Measurements from ENCODE around the gene KCNH1. TPM values are rescaled to one million over a fixed set of nuclear protein-coding genes. Genes with fewer than 3 reads are reported as not detected.

Gene KCNH1
- total RNA-seq, 2 donors from 2014 or later, result 0.68 to 1.2 TPM

DNA sequence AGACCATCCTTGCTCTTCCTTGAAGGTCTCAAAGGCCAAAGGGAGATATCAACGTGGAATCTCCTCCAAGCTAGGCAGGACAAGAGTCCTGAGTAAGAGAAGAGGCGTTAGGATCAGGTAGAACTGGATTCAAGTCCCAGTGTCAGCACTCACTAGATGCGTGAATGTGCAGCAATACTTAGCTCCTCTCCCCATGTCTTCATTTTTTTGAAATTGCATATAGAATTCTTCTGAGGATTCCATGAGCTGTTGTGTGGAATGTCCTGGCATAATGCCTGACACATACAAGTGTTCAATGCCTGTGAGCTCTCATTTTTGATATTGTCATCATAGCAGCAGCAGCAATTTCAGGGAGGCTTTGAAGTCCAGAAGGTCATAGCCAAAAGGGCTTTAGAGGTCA is 333.2 kb downstream of the KCNH1 start:
- no peak for TF ChIP-seq POLR2AphosphoS5 (IDR thresholded peaks at IDR 0.05)
- TF ChIP-seq, protein P1, sequence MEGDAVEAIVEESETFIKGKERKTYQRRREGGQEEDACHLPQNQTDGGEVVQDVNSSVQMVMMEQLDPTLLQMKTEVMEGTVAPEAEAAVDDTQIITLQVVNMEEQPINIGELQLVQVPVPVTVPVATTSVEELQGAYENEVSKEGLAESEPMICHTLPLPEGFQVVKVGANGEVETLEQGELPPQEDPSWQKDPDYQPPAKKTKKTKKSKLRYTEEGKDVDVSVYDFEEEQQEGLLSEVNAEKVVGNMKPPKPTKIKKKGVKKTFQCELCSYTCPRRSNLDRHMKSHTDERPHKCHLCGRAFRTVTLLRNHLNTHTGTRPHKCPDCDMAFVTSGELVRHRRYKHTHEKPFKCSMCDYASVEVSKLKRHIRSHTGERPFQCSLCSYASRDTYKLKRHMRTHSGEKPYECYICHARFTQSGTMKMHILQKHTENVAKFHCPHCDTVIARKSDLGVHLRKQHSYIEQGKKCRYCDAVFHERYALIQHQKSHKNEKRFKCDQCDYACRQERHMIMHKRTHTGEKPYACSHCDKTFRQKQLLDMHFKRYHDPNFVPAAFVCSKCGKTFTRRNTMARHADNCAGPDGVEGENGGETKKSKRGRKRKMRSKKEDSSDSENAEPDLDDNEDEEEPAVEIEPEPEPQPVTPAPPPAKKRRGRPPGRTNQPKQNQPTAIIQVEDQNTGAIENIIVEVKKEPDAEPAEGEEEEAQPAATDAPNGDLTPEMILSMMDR (IDR thresholded peaks at IDR 0.05), result no peak
- TF ChIP-seq POLR2A (IDR thresholded peaks at IDR 0.05), result no peak
- 87% methylated on average over 3 of the region's 3 CpGs for WGBS
- no peaks in the 10 kb centered on the region for H3K4me1 ChIP-seq (replicated peaks)
- H3K27ac ChIP-seq, result no peak overlapping the region
- no peaks in the 10 kb centered on the region for H3K27me3 ChIP-seq (replicated peaks; ENCODE audit: insufficient read depth)
- H3K9me3 ChIP-seq, result no peaks in the 10 kb centered on the region
- DNase-seq (ENCODE audit: low spot score), result no peak
- intact Hi-C loops (cut with DNase I), result no loop called here
- no peaks in the 10 kb centered on the region for H3K36me3 ChIP-seq
- H3K4me3 ChIP-seq, result no peak overlapping the region

DNA sequence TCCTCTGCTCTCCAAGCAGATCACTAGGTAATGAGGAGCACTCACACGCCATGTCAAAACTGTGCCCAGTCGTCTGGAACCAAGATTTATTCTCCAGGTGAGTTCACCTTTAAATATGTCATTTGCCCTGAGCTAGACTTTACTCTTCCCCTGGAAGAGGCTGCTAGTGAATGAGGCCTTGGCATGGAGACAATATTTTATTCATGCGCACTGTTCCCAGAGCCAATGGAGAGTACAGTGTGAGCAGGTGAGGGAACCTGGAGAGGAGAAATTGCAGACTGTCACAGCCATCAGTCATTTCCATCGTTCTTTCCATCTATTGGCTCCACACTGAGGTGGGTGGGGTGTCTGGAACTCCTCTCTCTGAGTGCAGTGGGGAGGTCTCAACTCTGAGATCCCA is 333.6 kb downstream of the KCNH1 start:
- Histone ChIP-seq H3K4me1 (replicated peaks) (no peaks in the 10 kb centered on the region), H3K9me3 (no peaks in the 10 kb centered on the region), H3K36me3 (no peaks in the 10 kb centered on the region), H3K27me3 (replicated peaks; ENCODE audit: insufficient read depth) (no peaks in the 10 kb centered on the region), H3K27ac (no peak overlapping the region), H3K4me3 (no peak overlapping the region)
- intact Hi-C loops (cut with DNase I), result no loop called here
- no peak for DNase-seq (ENCODE audit: low spot score)
- 64% methylated on average over 4 of the region's 4 CpGs for WGBS
- TF ChIP-seq POLR2A (IDR thresholded peaks at IDR 0.05), result no peak
- TF ChIP-seq POLR2AphosphoS5 (IDR thresholded peaks at IDR 0.05), result no peak
- TF ChIP-seq, protein P1 (IDR thresholded peaks at IDR 0.05), result no peak

DNA sequence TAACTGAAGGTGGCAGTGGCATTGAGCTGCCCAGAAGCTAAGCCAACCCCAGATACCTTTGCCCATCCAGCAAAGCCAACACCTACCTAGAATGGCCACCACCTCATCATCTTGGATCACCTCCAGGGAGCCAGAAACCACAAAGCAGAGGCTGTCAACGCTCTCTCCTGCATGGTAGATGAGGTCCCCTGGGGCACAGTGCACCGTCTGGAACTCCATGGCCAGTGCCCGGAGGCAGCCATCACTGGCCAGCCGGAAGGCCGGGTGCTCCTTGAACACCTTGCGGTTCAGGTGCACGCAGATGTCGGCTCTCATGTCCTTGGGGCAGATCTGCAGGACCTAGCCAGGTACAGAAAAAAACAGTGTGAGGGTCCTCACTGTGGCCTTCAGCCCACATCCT is 336.5 kb downstream of the KCNH1 start:
- intact Hi-C loops (cut with DNase I), result no loop called here
- no peaks in the 10 kb centered on the region for H3K4me1 ChIP-seq (replicated peaks)
- H3K27ac ChIP-seq, result no peak overlapping the region
- TF ChIP-seq POLR2A (IDR thresholded peaks at IDR 0.05) (no peak), POLR2AphosphoS5 (IDR thresholded peaks at IDR 0.05) (no peak)
- TF ChIP-seq, protein P1 (IDR thresholded peaks at IDR 0.05), result no peak
- no peak overlapping the region for H3K4me3 ChIP-seq
- no peaks in the 10 kb centered on the region for H3K27me3 ChIP-seq (replicated peaks; ENCODE audit: insufficient read depth)
- 96% methylated on average over 8 of the region's 8 CpGs for WGBS
- no peak for DNase-seq (ENCODE audit: low spot score)
- no peaks in the 10 kb centered on the region for H3K36me3 ChIP-seq
- no peaks in the 10 kb centered on the region for H3K9me3 ChIP-seq

DNA sequence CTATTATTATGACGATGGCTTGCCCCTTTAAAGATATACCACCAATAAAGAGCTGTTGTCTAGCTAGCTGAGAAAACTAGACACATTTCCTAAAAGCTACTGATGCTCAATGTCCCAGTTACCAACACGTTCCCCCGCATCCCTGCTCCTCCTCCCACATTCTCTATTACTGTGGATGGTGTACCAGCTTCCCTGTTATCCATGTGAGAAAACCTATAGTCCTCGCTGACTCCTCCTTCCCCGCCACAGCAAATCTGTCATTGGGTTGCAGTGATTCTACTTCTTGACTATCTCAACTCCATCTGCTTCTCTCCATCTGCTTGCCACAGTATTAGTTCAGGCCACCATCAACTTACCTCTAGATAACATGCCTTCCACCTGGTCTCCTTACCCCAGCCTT is 337.5 kb downstream of the KCNH1 start:
- Histone ChIP-seq H3K36me3 (no peaks in the 10 kb centered on the region), H3K27ac (no peak overlapping the region), H3K27me3 (replicated peaks; ENCODE audit: insufficient read depth) (no peaks in the 10 kb centered on the region), H3K4me3 (no peak overlapping the region), H3K4me1 (replicated peaks) (no peaks in the 10 kb centered on the region), H3K9me3 (no peaks in the 10 kb centered on the region)
- intact Hi-C loops (cut with DNase I), result no loop called here
- 93% methylated on average over 5 of the region's 5 CpGs for WGBS
- DNase-seq (ENCODE audit: low spot score), result no peak
- TF ChIP-seq POLR2AphosphoS5 (IDR thresholded peaks at IDR 0.05), result no peak
- TF ChIP-seq, protein P1 (IDR thresholded peaks at IDR 0.05), result no peak
- TF ChIP-seq POLR2A (IDR thresholded peaks at IDR 0.05), result no peak

DNA sequence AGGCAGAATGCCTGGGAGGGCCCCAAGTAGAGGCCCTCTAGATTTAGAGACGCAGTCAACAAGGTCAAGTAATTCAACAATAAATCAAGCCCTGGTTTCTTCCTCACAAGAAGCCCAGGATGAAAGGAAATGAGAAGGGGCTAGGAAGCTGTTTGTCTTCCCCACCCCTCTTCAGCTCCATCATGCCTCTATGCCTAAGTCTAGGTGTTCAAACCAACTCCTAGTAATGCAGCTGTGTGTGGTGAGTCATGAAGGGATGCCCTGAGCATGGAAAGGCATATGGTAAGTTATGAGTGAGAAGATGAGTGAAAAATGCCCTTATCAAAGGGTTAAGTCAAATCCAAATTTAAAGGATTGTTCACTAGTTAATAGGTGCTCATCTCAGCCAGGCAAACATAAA is 339.5 kb downstream of the KCNH1 start:
- Histone ChIP-seq H3K36me3 (no peaks in the 10 kb centered on the region), H3K4me3 (no peak overlapping the region), H3K4me1 (replicated peaks) (no peaks in the 10 kb centered on the region), H3K27me3 (replicated peaks; ENCODE audit: insufficient read depth) (no peaks in the 10 kb centered on the region), H3K27ac (no peak overlapping the region), H3K9me3 (no peaks in the 10 kb centered on the region)
- WGBS, result 94% methylated on average over 1 of the region's 1 CpG
- TF ChIP-seq, protein P1 (IDR thresholded peaks at IDR 0.05), result no peak
- no peak for TF ChIP-seq POLR2A (IDR thresholded peaks at IDR 0.05)
- TF ChIP-seq POLR2AphosphoS5 (IDR thresholded peaks at IDR 0.05), result no peak
- intact Hi-C loops (cut with DNase I), result no loop called here
- DNase-seq (ENCODE audit: low spot score), result no peak

Data from prostate gland (tissue), 2 donors.